GM21786 (cell line): ENCODE results near the gene CTIF.
"Not testable (repeated sequence)": the region's sequence is repeated elsewhere in the genome, so short reads cannot be mapped to it uniquely, and the experiment has no call there.

Experiments
- ATAC-seq: cut with Tn5 transposase; IDR thresholded peaks from one replicate; pipeline ENCODE4 v1.9.1; 2021; ENCODE audit not compliant: unreplicated experiment

CTIF gene

DNA sequence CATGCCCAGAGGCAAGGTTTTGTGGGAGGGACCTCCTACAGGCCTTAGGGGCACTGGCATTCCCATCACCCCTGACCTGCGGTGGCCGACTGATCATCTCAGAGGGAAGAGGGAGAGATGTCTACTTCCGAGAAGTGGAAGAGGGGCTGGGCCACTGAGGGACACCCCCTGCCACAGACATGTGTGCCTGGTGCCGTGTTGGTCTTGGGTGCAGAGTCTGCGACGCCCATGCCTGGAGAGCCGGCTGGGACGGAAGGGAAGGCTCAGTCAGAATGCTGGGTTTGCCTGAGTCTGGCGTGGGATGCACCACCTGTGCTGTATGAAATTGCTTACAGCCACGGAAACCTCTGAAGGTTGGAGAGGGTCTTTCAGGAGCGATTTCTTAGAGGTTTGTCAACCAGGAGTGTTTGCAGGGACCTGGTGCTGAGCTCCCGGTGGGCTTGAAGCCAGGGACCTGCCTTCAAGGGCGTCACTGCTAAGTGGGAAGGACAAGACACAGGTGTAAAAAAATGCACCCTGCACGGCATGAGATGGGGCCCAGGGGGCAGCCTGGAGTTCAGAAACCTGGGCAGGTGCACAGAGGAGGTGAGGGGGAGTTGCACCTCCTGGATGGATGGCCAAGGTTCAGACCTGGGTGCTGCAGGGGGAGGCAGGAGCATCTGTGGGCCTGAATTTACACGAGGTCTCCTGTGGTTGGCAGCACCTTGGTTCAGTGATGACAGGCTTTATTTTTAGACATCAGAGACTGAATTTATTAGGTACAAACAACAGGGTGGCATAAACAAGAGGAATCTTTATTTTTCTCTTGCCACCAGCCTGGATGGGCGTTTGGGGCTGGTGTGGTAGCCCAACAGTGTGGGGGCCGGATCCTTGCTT lies 100.3 kb downstream of the CTIF start:
- ATAC-seq: no peak

DNA sequence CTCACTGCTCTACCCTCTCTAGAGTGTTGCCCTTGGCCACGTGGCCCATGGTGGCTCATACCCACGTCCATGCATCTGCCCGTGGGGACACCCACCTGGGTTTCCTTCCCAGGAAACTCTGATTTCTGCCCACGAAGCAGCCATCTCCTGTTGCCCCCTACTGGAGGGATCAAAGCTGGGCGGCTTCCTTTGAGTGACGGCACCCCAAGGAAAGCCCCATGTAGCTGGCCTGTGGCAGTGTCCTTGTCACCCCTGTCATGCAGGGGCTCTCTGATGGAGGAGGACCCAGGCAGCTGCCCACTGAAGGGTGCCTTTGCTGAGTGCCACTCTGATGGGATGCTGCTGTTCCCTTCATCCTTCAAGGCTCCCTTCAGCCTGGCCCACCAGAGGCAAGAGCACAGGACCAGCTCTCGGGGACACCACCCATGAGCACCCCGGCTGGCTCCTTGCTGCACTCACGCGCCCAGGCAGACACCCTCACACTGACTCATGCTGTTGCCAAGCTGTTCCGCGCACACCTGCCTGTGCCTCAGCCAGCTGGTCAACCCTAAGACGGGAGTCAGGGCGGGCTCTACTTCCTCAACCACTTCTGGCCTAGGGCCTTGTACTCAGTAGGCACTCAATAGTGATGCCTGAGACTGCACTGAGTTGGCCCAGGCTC lies 101.1 kb downstream of the CTIF start:
- ATAC-seq: no peak

DNA sequence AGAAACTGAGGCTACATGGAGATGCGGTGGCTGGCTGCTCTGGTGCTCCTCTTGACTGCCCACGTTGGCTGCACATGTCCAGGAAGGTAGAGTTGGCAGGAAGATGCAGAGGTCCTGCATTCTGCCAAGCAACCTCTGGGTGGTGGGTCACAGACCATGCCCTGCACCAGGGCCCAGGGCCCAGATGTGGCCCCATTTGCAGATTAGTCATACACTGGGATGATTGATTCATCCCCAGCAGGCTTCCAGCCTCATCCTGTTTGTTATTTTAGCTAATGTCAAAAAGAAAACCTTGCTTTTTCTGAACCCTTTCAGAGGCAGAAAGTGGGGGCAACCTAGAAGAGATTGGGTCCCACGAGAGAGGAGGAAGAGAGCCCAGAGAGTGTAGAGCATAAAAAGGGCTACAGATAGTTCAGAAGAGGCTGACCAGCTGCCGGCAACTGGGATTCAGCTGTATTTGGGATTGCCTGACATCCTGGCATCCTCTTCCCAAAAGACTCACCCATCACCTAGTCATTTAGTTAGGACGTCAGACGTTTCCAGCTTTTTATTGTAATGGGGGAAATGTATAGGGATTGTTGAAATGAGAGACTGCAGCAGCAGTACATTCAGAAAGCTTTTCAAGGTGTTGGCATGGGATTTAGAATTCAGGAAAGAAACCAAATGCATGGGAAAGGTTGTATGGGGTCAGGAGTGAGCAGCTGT lies 101.9 kb downstream of the CTIF start:
- ATAC-seq: no peak

DNA sequence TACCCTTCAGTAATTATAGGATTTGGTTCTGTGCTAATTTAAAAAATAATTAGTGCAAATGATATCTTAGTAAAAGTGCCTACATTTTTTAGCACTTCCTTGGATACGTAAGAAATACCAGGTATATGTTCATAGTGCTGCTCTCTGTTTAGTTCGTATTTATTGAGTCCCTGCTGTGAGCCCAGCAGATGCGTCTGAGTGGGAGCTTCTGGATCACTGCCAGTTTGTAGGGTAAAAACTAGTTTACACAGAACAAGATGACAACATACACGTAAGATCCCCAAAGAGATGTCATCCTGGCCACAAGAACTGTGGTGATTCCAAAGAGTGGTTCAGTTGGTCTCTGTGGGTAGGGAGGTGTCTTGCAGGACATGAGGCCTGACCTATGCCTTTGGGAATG lies 103.2 kb downstream of the CTIF start:
- no peak for ATAC-seq

DNA sequence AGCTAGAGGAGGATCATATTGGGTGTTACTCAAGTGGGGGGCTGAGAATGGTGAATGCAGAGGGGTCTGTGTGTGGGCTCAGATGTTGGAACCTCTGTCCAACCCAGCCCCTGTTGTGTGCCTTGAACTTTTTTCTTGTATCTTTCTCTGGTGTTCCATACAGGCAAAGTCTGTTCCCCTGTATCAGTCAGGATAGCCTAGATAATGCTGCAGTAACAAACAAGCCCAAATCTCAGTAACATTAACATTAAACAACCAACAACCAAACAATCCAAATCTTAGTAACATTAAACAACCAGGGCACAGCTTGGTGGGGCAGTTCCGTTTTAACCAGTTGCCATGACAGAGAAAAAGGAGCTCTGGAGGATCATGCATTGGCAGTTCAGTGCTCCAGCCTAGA lies 103.7 kb downstream of the CTIF start:
- ATAC-seq: no peak

DNA sequence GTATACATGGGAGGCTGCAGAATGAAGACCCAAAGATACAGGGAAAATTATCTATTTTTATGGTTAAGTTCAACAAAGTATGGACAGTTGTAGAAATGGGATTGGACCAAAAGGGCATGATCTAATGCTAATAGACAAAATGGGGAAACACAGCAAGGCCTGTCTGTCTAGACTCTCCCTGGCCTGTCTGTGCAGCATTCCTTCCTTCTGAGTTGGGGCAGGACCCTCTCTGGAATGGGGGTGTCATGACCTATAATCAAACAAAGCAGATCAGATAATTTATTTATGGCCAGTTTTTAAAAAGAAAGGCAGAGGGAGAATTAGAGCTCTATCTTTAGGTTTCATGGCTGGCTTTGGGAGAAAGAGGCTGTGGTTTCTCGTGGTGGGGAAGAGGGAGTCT lies 104.4 kb downstream of the CTIF start:
- ATAC-seq: no peak

DNA sequence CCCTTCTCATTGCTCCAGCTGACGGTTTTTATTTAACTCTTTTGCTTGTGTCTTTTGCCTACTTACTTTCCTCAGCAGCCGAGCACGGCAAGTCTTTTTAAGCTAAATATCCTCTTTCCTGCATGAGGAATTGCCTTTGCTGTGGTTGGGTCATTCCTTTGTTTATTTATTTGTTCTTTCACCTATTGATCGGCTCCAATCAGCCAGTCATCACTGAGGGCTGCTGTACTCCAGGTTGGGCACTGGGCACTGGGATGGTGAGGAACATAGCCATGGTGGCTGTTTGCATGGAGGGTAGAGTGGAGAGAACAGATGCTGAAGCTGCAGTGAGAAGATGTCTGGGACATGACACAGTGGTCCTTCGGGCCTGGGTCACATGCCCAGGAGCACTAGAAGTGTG lies 105.2 kb downstream of the CTIF start:
- no peak for ATAC-seq

DNA sequence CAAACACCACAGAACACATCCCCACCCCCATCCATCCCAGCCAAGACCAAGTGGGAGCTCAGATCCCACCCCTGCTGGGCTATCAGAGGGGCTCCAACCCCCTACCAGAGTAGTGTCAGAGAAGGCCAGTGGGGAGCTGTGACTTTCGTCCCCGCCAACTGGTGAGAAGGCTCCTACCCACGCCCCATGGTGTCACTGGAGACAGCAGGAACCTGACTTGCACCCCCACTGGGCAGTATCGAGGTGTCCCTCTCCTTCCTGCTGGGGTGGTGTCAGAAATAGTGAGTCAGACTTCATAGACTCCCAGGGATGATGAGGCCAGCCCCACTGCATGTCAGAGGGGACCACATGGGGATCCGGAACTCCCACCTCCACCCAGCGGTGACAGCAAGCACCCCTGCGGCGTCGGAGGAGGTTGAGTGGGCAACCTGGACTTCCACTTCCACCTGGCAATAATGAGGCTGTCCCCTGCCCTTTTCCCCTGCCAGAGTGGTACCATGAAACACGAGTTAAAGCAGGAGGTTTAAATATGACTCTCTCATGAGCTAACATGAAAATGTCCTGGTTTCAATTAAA lies 106.7 kb downstream of the CTIF start:
- ATAC-seq: no peak

DNA sequence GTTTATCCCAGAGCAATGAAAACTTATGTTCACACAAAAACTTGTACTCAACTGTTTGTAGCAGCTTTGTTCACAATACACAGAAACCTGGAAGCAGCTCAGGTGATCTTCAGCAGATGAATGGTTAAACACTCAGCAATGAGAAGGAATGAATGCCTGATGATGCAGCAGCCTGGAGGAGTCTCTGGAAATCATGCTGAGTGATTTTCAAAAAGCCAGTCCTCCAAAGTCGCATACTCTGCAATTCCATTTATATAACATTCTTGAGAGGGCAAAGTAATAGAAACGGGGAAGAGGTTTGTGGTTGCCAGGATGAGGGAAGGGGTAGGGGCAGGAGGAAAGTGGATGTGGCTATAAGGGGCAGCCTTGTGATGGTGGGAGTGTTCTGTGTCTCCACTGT lies 108.1 kb downstream of the CTIF start:
- no peak for ATAC-seq

DNA sequence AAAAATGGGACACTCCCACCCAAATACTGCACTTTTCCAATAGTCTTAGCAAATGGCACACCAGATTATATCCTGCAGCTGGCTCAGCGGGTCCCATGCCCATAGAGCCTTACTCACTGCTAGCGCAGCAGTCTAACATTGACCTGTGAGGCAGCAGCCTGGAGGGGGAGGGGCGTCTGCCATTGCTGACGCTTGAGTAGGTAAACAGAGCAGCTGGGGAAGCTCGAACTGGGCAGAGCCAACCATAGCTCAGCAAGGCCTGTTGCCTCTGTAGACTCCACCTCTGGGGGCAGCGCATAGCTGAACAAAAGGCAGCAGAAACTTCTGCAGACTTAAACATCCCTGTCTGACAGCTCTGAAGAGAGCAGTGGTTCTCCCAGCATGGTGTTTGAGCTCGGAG lies 110.4 kb downstream of the CTIF start:
- no peak for ATAC-seq

DNA sequence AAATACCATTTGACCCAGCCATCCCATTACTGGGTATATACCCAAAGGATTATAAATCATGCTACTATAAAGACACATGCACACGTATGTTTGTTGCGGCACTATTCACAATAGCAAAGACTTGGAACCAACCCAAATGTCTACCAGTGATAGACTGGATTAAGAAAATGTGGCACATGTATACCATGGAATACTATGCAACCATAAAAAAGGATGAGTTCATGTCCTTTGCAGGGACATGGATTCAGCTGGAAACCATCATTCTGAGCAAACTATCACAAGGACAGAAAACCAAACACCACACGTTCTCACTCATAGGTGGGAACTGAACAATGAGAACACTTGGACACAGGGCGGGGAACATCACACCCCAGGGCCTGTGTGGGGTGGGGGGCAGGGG lies 115.8 kb downstream of the CTIF start:
- ATAC-seq: not testable (repeated sequence)

DNA sequence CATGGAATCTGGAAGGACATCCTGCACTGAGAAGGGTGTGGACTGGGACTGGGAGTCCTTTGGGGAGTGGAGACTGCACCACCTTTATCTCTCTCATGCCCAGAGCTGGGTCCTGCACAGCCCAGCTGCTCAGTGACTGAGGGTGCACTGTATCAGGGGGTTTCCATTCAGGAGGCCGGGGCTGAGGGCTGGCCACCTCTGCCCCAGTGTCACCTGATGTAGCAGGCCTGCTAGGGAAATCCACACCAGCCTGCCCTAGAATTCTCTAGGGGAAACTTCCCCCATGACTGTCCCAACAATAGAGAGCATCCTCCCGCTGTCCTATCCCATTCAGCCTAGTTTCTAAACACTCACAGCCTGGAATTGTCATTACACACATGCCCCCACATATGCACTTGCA lies 116.7 kb downstream of the CTIF start:
- ATAC-seq: no peak

DNA sequence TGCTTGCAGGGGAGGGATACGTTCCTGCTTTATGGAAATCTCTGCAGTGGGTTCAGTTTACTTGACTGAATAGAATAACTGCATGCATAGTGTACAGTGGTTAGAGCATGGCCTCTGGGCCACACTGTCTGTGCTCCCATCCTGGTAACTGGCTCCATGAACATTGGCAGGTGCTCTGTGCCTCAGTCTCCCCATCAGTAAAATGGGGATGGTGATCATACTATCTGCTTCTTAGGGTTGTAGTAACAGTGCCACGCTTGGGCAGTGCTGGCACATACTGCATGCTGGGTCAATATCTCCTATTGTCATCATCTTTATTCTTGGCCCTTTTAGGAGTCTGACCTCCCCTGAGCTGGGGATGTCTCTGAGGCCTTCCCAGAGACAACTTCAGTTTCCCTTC lies 117.3 kb downstream of the CTIF start:
- no peak for ATAC-seq

DNA sequence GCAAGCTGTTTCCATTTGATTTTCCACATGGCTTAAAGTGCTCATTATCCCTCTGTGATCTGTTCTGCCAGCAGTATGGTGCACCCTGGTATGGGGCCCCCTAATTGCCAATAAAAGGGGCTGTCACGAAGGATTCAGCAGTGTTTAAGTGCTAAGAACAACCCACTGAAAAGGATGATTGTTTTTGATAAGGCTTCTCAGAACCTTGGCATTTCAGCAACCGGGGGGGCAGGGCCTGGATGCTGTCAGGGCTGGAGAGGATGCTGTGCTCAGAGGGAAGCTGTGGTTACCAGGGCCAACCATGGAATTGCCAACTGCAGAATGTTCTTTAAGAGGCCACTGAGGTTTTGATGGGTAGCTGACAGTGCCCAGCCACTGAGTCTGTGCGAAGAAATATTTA lies 117.8 kb downstream of the CTIF start:
- ATAC-seq: no peak

DNA sequence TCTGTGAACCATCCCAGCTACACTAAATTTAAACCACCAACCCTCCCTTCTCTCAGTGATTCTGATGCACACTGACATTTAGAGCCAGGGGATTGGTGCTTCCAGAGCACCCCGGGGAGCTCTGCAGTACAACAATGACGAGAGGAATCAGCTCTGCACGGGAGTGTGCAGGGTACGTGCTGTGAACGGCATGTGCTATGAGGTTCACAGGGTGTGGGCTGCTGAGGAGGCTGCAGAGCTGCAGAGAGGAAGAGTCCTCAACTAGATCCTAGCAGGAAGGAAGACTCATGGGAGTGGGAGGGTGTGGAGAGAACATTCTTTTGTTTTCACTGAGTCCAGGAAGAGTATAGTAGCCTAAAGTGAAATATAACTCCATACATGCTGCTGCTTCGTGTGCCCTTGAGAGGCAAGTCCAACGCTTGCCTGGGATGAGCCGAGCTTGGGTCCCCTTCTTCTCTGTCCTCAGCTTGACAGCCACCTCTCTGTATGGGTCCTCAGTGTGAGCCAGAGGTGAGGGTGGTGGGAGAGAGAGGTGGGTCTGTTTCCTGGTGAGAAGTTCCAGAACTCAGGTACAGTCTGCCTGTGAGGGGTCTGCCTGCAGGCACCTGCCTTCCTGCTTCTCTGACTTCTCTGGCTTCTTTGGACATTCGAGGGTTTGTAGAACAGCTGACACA lies 118.8 kb downstream of the CTIF start:
- no peak for ATAC-seq

DNA sequence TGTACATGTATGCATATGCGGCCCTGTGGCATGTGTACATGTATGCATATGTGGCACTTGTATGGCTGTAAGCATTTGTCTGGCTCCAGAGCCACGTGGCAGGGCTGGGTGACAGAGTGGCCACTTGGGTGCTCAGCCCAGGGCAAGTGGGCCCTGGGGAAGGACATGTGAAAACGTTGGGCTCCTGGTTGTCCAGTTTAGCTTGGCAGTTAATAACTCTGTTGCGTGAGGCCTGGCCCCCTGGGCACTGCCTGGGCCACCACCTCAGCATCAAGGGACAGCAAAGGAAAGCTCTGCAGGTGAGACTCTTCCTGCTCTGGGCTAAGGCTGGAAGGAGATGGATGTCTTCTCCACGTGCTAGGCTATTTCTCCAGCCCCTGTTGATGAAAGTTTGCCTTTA lies 119.9 kb downstream of the CTIF start:
- no peak for ATAC-seq

DNA sequence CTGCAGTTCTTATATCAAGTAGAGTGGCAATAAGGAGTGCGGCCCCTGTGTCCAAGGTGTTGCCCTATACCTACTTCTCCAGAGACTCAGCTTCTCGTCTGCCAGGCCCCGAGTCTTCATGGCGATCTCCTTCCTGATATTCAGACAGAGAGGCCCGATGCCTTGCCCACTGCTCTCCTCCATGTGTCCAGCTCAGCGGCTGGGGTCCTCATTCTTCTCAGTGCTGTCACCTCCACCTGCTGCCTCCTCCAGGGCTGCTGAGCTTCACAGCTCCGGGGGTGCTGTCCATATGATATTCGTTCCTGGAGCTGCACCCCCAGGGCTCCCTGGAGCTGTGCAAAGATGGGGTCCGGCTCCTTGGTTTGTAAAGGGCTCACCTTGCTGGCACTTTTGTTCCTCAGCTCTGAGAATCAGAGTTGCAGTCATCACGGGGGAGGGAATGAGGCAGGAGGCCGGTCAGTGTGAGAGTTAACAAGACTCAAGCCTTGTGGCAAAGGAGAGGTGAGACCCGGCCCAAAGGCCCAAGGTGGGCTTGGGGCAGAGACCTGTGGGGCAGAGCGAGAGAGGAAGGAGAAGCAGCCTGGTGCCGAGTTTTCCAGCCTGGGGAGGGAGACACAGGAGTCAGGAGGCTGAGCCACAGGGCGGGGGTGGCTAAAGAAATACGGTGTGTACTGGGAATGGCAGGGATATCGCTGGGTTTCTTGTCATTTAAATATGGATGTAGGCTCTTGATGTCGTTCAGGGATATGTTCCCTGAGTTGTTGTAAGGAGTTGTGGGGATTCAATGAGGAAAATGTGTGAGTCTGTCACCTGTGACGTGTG lies 120.6 kb downstream of the CTIF start:
- ATAC-seq: no peak

DNA sequence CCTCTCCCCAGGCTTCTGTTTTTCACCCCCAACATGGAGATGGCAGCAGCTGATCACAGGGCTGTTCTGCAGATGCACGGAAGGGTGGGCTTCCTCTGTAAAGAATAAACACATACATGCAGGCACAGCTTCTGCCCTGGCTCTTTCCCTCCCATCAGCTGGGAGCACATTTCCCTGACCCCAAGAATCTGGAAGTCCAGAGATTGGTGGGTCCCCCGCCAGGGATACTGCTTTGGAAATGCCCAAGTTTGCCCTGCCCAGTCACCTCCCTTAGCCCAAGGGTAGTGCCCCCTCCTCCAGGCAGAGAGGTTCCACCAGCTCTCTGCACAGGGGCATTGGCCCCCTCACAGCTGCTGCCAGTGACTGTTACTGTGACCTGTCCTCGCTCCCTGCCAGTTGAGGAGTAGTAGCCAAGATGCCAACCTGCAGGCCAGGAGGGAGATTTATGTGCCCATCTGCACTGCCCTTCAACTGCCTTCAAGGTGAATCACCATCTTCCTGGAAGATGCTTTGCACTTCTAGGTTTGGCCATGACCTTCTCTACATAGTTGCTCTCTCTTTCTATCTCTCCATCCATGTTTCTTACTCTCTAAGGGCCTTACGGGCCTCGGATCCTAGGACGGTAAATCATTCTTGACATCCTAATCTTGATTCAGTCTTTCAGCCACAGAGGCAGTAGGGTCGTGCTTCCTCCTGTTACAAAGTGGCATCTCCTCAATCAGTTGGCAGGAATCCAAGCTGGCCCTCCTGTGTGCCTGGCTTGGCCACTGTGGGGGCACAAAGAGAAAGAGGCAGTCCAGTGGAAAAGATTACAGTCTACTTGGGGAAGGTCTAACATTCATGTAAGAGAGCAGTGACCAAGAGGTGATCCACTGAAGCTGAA lies 121.8 kb downstream of the CTIF start:
- ATAC-seq: no peak

DNA sequence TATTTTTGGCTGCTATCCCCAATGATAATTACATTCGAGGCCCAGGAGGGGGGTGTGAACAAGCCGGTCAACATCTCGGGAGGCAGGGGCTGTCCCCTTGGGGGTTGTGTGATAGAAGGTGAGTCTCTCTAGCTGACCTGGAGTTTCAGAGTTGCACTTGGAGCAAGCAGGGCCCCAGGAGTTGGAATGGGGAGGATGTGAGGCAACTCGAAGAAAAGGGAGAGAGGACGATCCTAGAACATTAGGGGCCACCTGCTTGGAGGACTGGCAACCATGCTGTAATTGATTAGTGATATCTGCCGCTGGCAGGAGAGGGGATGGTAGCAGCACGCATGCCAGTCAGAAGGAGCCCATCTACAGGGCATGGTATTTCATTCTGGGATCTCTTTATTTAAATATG lies 122.6 kb downstream of the CTIF start:
- no peak for ATAC-seq
